Endothelial cell of umbilical vein (primary cell): ENCODE results near the gene KRTAP19-3. TPM values are rescaled to one million over a fixed set of nuclear protein-coding genes. Genes with fewer than 3 reads are reported as not detected.

Source experiments
- BruUV-seq: library from RNA; stranded (reverse); fragments of 400-500 nt; replicated peaks from 2 replicates; lab custom pipeline; 2021; lab: Mats Ljungman, UMichigan
- CTCF ChIA-PET: fragments of 300-600, 350-600 bp; sonication (Branson Sonifier 250); formaldehyde crosslinking; loops from one replicate; lab custom pipeline; 2021; ENCODE audit warnings: antibody characterized with exemption, inconsistent platforms; lab: Charles Lee
- POLR2A ChIA-PET: fragments of 300-600, 350-600 bp; sonication (Branson Sonifier 250); formaldehyde crosslinking; loops from one replicate; lab custom pipeline; 2021; ENCODE audit warnings: antibody characterized with exemption, inconsistent platforms; lab: Charles Lee
- DNase-seq: peaks from one replicate; pipeline ENCODE4 v3.0.0-alpha.2; 2011; ENCODE audit warnings: low read depth, low spot score
- FAIRE-seq: peaks from 2 replicates; lab custom pipeline; 2011; peaks lifted over from hg19 to GRCh38; lab: Jason Lieb, UNC
- H2AFZ ChIP-seq: 2 replicates; pipeline ENCODE4 v1.6.0; 2012; ENCODE audit warnings: low read depth, low read length, control low read depth, inconsistent platforms
- H3K27ac ChIP-seq: 2 replicates; pipeline ENCODE4 v1.5.1; 2011; ENCODE audit warnings: low read depth, mild to moderate bottlenecking, control low read depth, low read length, moderate library complexity; ENCODE audit not compliant: insufficient read depth
- H3K27me3 ChIP-seq, 2 experiments: 2 replicates each; pipeline versions ENCODE4 v1.6.0 to v1.6.1; 2011; ENCODE audit warnings: low read length in 2 of 2, mixed read lengths in 1 of 2; ENCODE audit not compliant: control insufficient read depth in 2 of 2, insufficient read depth in 2 of 2
- H3K36me3 ChIP-seq, 2 experiments: 2 replicates in 1 of 2; 3 replicates in 1 of 2; pipeline ENCODE4 v1.5.1; 2011; ENCODE audit warnings: low read length in 2 of 2, mild to moderate bottlenecking in 1 of 2, moderate library complexity in 1 of 2; ENCODE audit not compliant: control insufficient read depth in 2 of 2, insufficient read depth in 2 of 2; ENCODE audit errors: extremely low read depth in 1 of 2
- H3K4me1 ChIP-seq: 3 replicates; pipeline ENCODE4 v1.5.1; 2011; ENCODE audit warnings: mild to moderate bottlenecking, low read length; ENCODE audit not compliant: control insufficient read depth, insufficient read depth; ENCODE audit errors: extremely low read depth
- H3K4me2 ChIP-seq: 2 replicates; pipeline ENCODE4 v1.6.1; 2011; ENCODE audit warnings: low read length, control low read depth, mixed read lengths; ENCODE audit not compliant: insufficient read depth
- H3K4me3 ChIP-seq, 3 experiments: fragments of 200-600 bp in 1 of 3; sonication (generic), shearing (Covaris generic) in 1 of 3; replicated peaks in 1 of 3; 2 replicates each; pipeline ENCODE4 v1.5.1; 2011 to 2016; ENCODE audit warnings: control low read depth in 3 of 3, low read length in 3 of 3, mild to moderate bottlenecking in 2 of 3, inconsistent platforms in 1 of 3, low read depth in 1 of 3, moderate library complexity in 1 of 3; ENCODE audit not compliant: insufficient read depth in 1 of 3
- H3K79me2 ChIP-seq: 2 replicates; pipeline ENCODE4 v1.6.0; 2012; ENCODE audit warnings: low read length, inconsistent platforms; ENCODE audit not compliant: control insufficient read depth, insufficient read depth
- H3K9ac ChIP-seq: replicated peaks from 2 replicates; pipeline ENCODE3; 2011; ENCODE audit warnings: low read length, control low read depth; ENCODE audit not compliant: insufficient read depth; ENCODE audit errors: extremely low read depth
- H3K9me1 ChIP-seq: replicated peaks from 3 replicates; pipeline ENCODE4 v1.6.0; 2011; ENCODE audit warnings: mild to moderate bottlenecking, low read length; ENCODE audit not compliant: control insufficient read depth, insufficient read depth; ENCODE audit errors: extremely low read depth
- H3K9me3 ChIP-seq: replicated peaks from 2 replicates; pipeline ENCODE4 v1.5.1; 2012; ENCODE audit warnings: low read length, inconsistent platforms; ENCODE audit not compliant: control insufficient read depth, insufficient read depth
- H4K20me1 ChIP-seq: replicated peaks from 2 replicates; pipeline ENCODE3; 2011; ENCODE audit warnings: mild to moderate bottlenecking, low read length; ENCODE audit not compliant: control insufficient read depth, insufficient read depth; ENCODE audit errors: extremely low read depth
- CTCF ChIP-seq, 2 donors: IDR thresholded peaks; 1 replicate in 1 of 2; 2 replicates in 1 of 2; pipeline ENCODE4 v1.5.1; 2011; ENCODE audit warnings: low read length in 2 of 2, mild to moderate bottlenecking in 2 of 2, moderate library complexity in 2 of 2, control low read depth in 1 of 2, inconsistent platforms in 1 of 2, low read depth in 1 of 2; ENCODE audit not compliant: insufficient read depth in 1 of 2; ENCODE audit errors: extremely low read depth in 1 of 2
- EZH2 ChIP-seq: IDR thresholded peaks from 2 replicates; pipeline ENCODE4 v1.6.1; 2012; ENCODE audit warnings: borderline replicate concordance, low read depth, mild to moderate bottlenecking, moderate library complexity, low read length, inconsistent platforms; ENCODE audit not compliant: severe bottlenecking
- FOS ChIP-seq: IDR thresholded peaks from 2 replicates; pipeline ENCODE4 v1.6.1; 2011; ENCODE audit warnings: mild to moderate bottlenecking, low read length, moderate library complexity, borderline replicate concordance; ENCODE audit not compliant: insufficient read depth
- GATA2 ChIP-seq: IDR thresholded peaks from 2 replicates; pipeline ENCODE4 v1.7.0; 2011; ENCODE audit warnings: low read depth, mild to moderate bottlenecking, moderate library complexity, mixed read lengths, low read length; ENCODE audit not compliant: insufficient read length, insufficient read depth
- JUN ChIP-seq: IDR thresholded peaks from 2 replicates; pipeline ENCODE4 v1.6.1; 2011; ENCODE audit warnings: borderline replicate concordance, low read depth; ENCODE audit not compliant: insufficient read length, insufficient read depth
- MYC ChIP-seq: IDR thresholded peaks from one replicate; pipeline ENCODE4 v1.6.1; 2011; ENCODE audit warnings: mild to moderate bottlenecking, low read depth, low read length
- POLR2A ChIP-seq: IDR thresholded peaks from 2 replicates; pipeline ENCODE4 v1.6.1; 2012; ENCODE audit warnings: low read depth, mild to moderate bottlenecking, control low read depth, low read length
- POLR2AphosphoS5 ChIP-seq: IDR thresholded peaks from 2 replicates; pipeline ENCODE4 v1.6.1; 2012; ENCODE audit warnings: low read depth, mild to moderate bottlenecking, control low read depth, low read length, moderate library complexity; ENCODE audit not compliant: insufficient read depth
- dilution Hi-C: fragments of 300-500 bp; cut with MboI; formaldehyde crosslinking; loops from one replicate; pipeline ENCODE4 v1.15.0; 2019; ENCODE audit warnings: low sequenced_read_pairs; ENCODE audit not compliant: extremely low pct_ligation_motif_present
- intact Hi-C: fragments of 100-400 bp; cut with micrococcal nuclease; formaldehyde crosslinking; loops from one replicate; pipeline ENCODE4 v1.10.0; 2022
- polyA plus RNA-seq, 4 experiments: library from polyadenylated mRNA; depleted of rRNA in 3 of 4; stranded (reverse) in 3 of 4; unstranded in 1 of 4; fragments of >200 nt; gene quantifications; 2 replicates each; pipeline versions ENCODE4 v1.2.1 to v1.2.3, GENCODE V29; 2011 to 2012; ENCODE audit warnings: missing spikeins in 1 of 4
- total RNA-seq: library from RNA; stranded (reverse); gene quantifications from 2 replicates; pipeline ENCODE4 v1.2.3, GENCODE V29; 2021
- TF ChIP-seq, protein P1 (sequence below): IDR thresholded peaks from 2 replicates; pipeline ENCODE4 v1.6.1; 2011; ENCODE audit not compliant: insufficient read depth, insufficient read length

Gene KRTAP19-3
- total and polyA plus RNA-seq, 2 donors (not counting 3 experiments of a cell fraction or from before 2014, with no cell fraction given) = not detected

- Histone ChIP-seq H2AFZ (no peak overlapping the region), H3K4me2 (no peak overlapping the region), H3K27me3 (no peaks in the 10 kb centered on the region), H3K9me3 (peaks cover 2% of the 10 kb centered on the region), H3K79me2 (no peaks in the 10 kb centered on the region), H4K20me1 (no peaks in the 10 kb centered on the region), H3K36me3 (no peaks in the 10 kb centered on the region), H3K9ac (no peak overlapping the region), H3K4me1 (no peaks in the 10 kb centered on the region), H3K27ac (no peak overlapping the region), H3K4me3 (no peak overlapping the region), H3K9me1 (no peaks in the 10 kb centered on the region)
- FAIRE-seq (no peak), DNase-seq (no peak)
- dilution Hi-C loops (no loop called here), intact Hi-C loops (no loop called here)
- BruUV-seq = no TSS peak
- ChIA-PET POLR2A (no interaction called here), CTCF (no interaction called here)
- TF ChIP-seq JUN (no peak), CTCF (IDR thresholded peaks at IDR 0.05; ENCODE audit: extremely low read depth in 1 of 2, insufficient read depth in 1 of 2, low read depth in 1 of 2, low read length in 2 of 2) (no peak), EZH2 (no peak), POLR2AphosphoS5 (no peak), FOS (no peak), MYC (no peak), GATA2 (no peak), POLR2A (no peak)
- TF ChIP-seq, protein P1, sequence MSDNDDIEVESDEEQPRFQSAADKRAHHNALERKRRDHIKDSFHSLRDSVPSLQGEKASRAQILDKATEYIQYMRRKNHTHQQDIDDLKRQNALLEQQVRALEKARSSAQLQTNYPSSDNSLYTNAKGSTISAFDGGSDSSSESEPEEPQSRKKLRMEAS = no peak
Measured at GRCh38 chr21:30518876-30519275, 27.1 kb upstream of the KRTAP19-3 start.
